HG03175 (cell line): ENCODE data around the gene TCTN1.
"Not testable (repeated sequence)": the region's sequence is repeated elsewhere in the genome, so short reads cannot be mapped to it uniquely, and the experiment has no call there.

Experiments used
- ATAC-seq: cut with Tn5 transposase; IDR thresholded peaks from one replicate; pipeline ENCODE4 v1.9.1; 2021; ENCODE audit warnings: mild to moderate bottlenecking, moderate library complexity; ENCODE audit not compliant: unreplicated experiment

Gene TCTN1

DNA sequence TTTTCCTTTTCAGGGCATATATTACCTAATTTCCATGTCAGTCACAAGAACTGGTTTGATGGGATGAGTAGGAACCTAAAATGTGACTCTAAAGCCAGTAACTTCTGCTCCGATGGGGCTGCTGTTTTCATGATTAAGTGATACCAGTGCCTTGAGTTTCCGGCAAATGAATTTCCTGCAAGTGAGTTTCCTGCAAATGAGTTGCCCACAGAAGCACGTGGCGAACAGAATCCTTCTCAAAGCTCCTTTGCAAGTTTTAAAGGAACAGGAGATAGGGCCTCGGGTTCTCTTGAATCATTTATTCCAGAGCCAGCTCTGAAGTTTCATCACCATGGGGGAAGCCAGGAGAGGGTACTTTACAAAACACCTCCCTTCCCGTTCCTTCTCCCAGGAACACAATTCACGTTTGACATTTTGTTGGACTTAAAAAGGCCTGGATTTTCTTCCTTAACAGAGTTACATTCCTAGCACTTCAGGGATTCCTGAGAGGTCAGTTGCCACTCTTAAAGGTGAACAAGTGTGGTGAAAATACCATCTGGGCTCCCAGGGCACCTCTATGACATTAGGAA lies 28.6 kb upstream of the TCTN1 start:
- no peak for ATAC-seq

DNA sequence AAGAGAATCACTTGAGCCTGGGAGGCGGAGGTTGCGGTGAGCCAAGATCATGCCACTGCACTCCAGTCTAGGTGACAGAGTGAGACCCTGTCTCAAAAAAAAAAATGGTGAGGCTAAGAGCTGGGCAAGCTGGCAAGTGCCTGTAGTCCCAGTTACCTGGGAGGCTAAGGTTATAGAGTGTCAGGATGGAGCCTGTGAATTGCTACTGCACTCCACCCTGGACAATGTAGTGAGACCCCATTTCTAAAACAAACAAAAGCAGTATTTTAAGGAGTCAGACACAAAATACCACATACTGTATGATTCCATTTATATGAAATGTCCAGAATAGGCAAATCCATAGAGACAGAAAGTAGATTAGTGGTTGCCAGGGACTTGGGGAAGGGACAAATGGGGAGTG lies 26.8 kb upstream of the TCTN1 start:
- not testable (repeated sequence) for ATAC-seq

DNA sequence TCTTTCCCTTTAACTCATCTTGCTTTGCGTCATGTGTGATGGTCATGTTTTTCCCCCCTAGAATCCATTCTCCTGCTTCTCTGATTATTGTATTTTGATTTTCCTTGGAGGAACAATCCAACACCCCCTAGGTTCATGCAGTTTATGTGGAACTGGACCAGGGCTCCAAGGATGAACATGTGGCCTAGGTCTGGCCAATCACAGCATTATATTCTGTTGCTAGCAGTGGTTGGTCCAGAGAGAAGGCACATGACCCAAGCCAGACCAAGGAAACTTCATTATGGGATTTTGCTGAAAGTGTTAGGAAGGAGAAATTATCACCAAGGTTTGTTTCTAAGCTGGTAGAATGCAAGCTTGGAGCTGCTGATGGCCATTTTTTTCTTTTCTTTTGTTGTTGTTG lies 23.9 kb upstream of the TCTN1 start:
- ATAC-seq: no peak

DNA sequence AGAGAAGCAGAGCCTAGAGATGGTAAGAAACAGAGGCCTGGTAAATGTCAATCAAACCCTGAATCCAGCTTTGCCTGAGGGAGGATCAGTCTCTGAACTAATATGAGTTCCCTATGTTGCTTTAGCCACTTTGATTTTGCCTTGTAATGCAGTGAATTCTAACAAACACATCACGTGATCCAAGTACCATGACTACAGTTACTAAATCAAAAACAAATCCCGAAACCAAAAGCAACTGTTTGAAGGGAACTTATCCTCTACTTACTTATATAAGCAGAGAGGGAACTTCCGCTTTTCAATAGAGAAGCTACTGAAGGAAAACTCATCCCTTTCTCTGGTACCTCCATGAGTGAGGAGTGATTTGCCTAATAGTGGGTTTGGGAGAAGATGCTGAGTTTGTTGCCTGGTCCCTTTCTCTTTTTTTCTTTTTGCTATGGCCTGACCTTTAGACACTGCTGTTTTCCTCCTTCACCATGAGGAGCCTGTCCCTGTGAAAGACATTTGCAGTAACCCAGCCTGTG lies 23.1 kb upstream of the TCTN1 start:
- ATAC-seq: peak; percentile 88

DNA sequence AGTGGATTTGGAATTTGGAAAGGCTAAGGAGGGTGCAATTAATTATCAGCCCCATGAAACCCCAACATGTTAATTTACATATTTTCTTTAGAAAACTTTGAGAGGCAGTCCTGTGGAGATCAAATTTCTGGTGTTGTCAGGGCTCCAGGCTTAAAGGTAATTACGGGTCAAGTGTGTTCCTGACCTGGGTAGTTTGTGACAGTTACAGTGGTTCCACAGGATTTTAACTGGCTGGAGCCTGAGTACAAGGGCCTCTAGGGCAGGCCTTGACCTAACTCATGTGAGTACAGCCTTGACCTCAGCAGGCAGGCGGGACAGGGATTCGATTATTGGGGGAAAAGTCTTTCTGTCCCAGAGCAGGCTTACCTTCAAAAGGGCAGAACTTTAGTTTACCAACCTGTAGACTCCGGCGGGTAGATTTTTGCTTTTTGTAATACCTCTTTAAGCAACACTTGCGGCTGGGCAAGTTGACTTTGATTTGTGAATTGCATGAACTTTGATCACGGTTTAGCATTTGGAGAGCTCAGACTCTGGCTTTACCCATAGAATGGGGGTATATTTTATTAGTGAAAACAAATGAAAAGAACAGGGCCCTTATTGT lies 22.4 kb upstream of the TCTN1 start:
- peak; percentile 22 for ATAC-seq

DNA sequence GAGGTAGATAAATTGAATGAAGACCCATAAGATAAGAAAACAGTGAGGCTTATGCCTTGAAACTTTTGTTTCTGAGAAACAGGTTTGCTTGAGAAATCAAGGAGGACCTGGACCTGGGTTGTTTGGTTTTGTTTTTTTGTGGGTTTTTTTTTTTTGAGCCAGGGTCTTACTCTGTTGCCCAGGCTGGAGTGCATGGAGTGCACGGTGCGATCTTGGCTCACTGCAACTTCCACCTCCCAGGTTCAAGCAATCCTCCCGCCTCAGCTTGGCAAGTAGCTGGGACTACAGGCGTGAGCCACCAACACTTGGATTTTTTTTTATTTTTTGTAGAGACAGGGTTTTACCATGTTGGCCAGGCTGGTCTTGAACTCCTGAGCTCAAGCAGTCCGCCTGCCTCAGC lies 21.9 kb upstream of the TCTN1 start:
- no peak for ATAC-seq

DNA sequence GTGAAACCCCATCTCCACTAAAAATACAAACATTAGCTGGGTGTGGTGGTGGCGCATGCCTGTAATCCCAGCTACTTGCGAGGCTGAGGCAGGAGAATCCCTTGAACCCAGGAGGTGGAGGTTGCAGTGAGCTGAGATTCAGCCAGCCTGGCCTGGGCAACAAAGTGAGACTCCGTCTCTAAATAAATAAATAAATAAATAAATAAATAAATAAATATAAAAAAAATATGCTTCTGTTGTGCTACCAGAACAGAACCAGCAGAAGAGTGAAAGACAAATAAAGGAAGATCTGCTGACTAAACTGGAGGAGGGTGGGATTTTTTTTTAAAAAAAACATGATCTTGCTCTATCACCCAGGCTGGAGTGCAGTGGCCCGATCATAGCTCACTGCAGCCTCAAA lies 21.0 kb upstream of the TCTN1 start:
- not testable (repeated sequence) for ATAC-seq

DNA sequence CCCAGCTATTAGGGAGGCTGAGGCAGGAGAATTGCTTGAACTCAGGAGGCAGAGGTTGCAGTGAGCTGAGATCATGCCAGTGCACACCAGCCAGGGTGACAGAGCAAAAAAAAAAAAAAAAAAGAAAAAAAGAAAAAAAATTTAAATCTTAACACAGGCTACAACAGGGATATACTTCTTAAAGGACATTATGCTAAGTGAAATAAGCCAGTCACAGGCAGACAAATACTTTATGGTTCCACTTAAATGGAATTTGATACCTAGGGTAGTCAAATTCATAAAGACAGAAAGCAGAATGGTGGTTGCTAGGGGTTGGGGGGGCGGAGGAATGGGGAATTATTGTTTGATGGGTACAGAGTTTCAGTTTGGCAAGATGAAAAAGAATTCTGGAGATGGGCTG lies 16.0 kb upstream of the TCTN1 start:
- no peak for ATAC-seq

DNA sequence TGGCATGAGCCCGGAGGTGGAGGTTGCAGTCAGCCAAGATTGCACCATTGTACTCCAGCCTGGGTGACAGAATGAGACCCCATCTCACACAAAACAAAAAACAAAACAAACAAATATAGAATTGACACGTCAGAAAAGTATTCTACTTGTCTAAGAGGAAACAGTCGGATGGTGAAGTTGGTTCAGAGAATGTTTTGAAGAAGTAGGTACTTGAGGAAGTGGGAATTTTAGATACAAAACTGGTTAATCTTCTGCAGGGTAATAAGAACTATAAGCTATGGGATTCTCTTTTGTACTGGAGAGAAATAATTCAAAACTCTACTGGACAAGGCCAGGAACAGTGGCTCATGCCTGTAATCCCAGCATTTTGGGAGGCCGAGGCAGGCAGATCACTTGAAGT lies 14.6 kb upstream of the TCTN1 start:
- no peak for ATAC-seq

DNA sequence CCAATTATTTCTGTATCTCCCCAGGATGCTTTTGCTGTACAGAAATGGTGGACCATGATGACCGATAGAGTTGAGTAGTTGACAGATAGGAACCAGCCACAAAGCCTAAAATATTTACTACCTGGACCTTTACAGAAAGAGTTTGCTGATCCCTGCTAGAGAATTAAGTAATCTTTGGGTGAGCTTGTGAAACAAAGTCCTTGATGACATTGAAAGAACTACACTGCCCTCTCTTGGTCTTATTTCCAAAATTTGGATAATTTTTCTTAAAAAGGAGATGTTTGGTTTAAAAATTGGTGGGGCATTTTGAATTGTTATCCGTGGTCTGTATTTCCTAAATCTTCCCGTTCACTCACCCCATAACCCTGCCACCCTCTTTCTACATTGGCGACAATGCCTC lies 13.7 kb upstream of the TCTN1 start:
- no peak for ATAC-seq

DNA sequence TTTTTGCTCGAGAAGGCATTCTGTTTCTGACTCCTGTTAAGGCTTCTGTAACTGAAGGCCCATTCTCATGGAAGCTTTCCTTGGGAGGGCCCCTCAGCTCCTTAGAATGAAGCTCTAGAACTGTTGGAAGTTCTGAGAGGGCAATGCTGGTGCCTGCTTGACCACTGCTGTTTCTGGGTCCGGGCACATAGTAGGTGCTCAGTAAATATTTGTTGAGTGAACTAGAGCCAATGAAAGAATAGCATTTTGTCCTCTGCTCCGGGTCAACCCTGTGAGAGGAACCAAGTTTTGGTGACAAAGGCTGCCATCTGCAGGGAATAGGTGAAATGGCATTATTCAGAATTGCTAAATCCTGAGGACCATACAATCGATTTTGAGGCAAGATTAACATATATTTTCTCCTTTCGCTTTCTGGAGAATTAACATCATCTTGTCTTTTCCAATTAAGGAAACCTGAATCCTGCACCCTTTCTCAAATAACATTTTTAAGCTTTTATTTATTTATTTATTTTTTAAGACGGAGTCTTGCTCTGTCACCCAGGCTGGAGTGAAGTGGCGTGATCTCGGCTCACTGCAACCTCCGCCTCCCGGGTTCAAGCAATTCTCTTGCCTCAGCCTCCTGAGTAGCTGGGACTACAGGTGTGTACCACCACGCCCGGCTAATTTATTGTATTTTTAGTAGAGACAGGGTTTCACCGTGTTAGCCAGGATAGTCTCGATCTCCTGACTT lies 11.7 kb upstream of the TCTN1 start:
- not testable (repeated sequence) for ATAC-seq

DNA sequence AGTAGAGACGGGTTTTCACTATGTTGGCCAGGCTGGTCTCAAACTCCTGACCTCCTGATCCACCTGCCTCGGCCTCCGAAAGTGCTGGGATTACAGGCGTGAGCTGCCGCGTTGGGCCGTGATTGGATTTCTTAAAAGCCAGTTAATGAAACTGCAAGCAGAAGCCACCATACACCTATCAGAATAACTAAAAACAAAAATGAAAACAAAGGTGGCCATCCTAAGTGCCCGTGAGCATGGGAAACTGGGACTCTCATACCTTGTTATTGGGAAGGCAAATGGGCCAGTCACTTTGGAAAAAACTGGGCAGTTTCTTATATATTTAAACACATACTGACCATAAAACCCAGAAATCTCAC lies 7.7 kb upstream of the TCTN1 start:
- ATAC-seq: no peak

DNA sequence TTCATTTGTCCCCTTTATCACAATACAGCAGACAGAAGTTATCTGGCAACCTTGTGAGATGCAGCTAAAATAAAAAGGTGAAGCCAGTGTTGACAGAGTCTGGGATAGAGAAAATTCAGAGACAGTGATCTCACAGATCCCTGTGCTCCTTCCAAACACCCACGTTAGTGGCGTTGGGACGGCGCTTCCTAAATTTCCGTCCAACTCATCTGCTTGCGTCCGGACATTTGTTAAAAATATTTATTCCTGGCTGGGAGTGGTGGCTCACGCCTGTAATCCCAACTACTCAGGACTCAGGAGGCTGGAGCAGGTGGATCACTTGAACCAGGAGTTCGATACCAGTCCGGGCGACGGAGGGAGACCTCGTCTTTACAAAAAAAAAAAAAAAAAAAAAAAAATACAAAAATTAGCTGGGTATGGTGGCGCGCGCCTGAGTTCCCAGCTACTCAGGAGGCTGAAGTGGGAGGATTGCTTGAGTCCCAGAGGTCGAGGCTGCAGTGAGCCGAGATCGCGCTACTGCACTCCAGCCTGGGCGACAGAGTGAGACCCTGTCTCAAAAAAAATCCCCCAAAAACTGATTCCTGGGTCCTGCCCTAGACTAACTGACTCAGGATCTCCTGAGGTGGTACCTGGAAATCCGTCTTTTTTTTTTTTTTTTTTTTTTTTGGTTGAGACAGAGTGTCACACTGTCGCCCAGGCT lies 708 bp upstream of the TCTN1 start:
- ATAC-seq: no peak

DNA sequence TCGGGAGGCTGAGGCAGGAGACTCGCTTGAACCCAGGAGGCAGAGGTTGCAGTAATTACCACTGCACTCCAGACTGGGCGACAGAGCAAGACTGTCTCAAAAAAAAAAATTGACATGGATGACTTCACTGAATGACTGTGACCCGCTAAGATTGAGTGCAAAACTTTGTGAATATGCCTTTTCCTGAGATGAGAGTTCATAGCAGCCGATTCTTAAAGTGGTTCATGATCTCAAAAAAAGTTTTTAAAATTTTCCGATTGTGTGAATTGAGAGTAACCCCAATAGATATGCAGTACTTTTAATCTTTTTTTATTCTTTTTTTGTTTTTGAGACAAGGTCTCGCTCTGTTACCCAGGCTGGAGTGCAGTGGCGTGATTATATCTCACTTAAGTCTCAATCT lies 1.2 kb downstream of the TCTN1 start:
- no peak for ATAC-seq

DNA sequence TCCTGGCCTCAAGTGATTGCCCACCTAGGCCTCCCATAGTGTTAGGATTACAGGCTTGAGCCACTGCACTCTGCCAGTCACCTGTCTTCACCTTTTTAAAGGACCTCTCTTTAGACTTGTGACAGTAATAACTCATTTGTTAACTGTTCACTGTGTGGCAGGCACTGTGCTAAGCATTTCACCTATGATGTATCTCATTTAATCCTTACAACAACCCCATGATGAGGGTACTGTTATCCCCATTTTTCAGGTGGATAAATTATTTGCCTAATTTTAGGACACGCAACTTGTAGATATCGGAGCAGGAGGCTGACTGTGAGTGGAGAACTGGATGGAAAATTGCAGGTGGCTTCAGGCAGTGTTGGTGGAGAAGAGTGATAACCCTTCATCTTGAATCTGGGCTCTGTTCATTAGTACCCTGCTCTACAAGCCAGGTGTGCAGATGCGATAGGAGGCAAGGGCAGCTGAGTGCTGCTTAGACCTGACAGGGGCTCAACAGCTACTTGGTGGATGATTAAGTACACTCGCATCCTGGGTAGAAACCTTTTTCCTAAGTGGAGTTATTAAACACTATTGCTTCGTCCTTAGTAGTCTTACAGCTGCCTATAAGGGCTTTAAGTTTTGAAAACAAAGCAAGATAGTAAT lies 2.7 kb downstream of the TCTN1 start:
- no peak for ATAC-seq

DNA sequence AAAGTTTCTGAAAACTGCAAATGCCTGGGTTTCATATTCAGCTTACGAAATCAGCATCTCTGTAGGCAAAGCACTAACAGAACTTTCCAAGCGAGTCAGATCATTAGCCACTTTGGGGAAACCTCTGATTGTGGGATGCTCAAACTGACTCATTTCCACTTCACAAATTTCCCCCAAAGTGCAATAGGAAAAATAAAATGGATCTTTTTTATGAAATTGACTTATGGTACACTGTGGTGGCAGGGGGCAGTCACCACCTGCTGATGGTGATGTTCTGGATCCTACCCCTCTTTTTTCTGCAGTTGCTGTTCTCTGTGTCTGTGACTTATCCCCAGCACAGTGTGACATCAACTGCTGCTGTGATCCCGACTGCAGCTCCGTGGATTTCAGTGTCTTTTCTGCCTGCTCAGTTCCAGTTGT lies 5.6 kb downstream of the TCTN1 start:
- ATAC-seq: peak; percentile 67

DNA sequence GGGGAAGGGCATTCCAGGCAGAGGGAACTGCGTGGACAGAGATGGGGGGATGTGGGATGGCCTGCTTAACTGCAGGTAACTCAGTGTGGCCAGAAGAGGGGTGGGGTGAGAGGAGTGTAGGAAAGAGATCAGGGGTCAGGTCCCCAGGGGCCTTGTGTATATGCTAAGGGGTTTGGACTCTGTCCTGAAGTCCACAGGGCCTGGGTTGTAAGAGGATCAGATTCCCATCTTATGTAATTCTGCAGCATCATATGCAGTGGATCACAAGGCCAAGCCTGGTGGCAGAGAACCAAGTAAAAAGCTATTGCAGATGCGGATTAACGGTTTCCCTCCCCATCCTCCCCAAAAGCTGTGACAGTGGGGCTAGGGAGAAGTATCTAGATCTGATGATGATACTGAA lies 8.7 kb downstream of the TCTN1 start:
- ATAC-seq: no peak

DNA sequence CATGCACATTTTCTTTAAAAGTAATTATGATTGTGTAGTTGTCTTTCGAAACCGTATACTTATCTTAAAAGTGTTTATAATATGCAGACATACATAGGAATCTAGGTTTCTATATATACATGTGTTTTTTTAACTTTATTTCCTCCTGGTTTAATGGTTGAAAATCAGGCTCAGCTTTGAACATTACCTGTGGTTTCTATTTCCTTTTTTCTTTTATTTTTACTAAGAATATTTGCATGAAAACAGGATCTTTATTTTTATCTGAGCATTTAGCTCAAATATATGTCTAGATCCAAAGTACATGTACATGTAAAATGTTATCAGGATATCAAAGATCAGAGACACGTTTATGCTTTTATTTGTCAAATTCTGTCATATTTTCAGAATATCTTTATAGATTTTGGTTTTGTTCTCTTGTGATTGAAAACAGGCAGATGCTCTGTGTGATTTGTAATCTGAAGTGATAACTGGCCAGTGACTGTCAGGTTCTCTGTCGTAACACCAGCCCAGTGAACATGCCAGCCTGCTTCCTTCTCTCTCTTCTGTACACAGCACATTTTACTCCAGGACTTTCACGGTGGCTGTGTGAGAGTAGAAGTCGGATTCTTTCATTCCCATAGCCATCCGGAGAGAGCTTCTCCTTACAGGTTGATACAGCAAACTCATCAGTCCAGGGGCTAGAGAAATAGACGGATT lies 13.7 kb downstream of the TCTN1 start:
- ATAC-seq: no peak

DNA sequence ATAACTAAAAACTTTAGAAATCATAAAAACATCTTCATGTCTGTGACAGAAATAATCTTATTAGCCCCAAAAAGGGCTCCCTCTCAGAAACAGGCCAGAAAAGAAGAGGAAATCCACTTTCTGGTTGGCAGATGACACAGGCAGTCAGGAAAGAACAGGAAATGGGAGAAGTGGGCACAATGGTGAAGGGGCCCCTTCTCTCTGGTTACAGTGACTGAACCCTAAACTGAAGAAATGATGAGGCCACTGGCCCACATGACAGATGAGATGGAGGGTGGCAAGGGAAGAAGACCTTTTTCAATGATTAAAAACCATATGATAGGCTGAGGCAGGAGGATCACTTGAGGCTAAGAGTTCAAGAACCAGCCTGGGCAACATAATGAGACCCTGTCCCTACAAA lies 21.1 kb downstream of the TCTN1 start:
- no peak for ATAC-seq

DNA sequence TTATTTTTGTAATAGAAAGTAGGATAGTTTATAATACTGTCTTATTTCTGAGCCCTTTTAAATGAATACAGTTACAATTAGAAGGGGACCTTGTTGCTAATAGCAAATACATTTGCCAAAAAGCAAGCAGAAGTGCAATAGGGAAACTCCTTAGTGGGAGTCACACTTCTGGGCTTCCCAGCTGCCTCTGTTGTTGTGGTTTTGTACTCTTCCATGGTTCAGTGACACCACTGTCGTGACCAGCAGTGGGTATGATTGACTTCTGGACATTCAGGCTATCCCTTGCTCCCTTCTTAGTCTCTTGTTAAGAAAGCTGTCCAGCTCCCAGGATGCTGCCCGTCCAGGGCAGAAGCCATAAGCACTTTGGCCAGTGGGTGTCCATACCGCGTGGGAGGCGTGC lies 22.6 kb downstream of the TCTN1 start:
- ATAC-seq: no peak
